Naive thymus-derived CD8-positive, alpha-beta T cell (primary cell): Measurements from ENCODE around the gene TSR1. TPM values are rescaled to one million over a fixed set of nuclear protein-coding genes. Genes with fewer than 3 reads are reported as not detected.
A peak's percentile ranks its signal among the peaks of the same experiment; 100 is the strongest.

Experiments
- ATAC-seq, 2 donors: fragments of 150-1000 bp; cut with Tn5 transposase in 1 of 2; sonication (Bioruptor Pico), chemical (Tn5 transposase) in 1 of 2; 1 replicate in 1 of 2; 2 replicates in 1 of 2; pipeline ENCODE4 v1.10.0; 2021; ENCODE audit warnings: mild to moderate bottlenecking in 2 of 2, moderate library complexity in 2 of 2
- POLR2A ChIA-PET: fragments of 350-600 bp; sonication (Branson Sonifier 250); formaldehyde crosslinking; loops from one replicate; lab custom pipeline; 2021; ENCODE audit warnings: antibody characterized with exemption; lab: Charles Lee
- DNase-seq, 10 donors: peaks; one replicate each; pipeline versions ENCODE4 v3.0.0 to v3.0.0-alpha.2; 2020 to 2022
- H3K27ac Mint-ChIP-seq, 10 donors: one replicate each; pipeline ENCODE4 v1.8.0; 2020 to 2022; ENCODE audit warnings: mild to moderate bottlenecking in 10 of 10, mixed read lengths in 10 of 10, moderate library complexity in 4 of 10, inconsistent platforms in 1 of 10
- H3K27me3 Mint-ChIP-seq, 5 donors: one replicate each; pipeline ENCODE4 v1.8.0; 2021 to 2022; ENCODE audit warnings: mixed read lengths in 5 of 5
- H3K36me3 Mint-ChIP-seq, 3 donors: one replicate each; pipeline ENCODE4 v1.8.0; 2020 to 2022; ENCODE audit warnings: mixed read lengths in 3 of 3, mild to moderate bottlenecking in 2 of 3, inconsistent platforms in 1 of 3
- H3K4me1 Mint-ChIP-seq, 4 donors: one replicate each; pipeline ENCODE4 v1.8.0; 2021 to 2022; ENCODE audit warnings: mixed read lengths in 4 of 4
- H3K4me3 Mint-ChIP-seq, 10 donors: one replicate each; pipeline ENCODE4 v1.8.0; 2020 to 2022; ENCODE audit warnings: mild to moderate bottlenecking in 10 of 10, mixed read lengths in 10 of 10, moderate library complexity in 6 of 10, inconsistent platforms in 1 of 10
- H3K9me3 Mint-ChIP-seq, 9 donors: one replicate each; pipeline ENCODE4 v1.8.0; 2020 to 2022; ENCODE audit warnings: mixed read lengths in 9 of 9, mild to moderate bottlenecking in 3 of 9, inconsistent platforms in 1 of 9, moderate library complexity in 1 of 9
- polyA plus RNA-seq, 3 donors: library from polyadenylated mRNA; unstranded; fragments of 300-500 nt; fragmentation: Illumina TruSeq; gene quantifications; one replicate each; pipeline ENCODE4 v1.2.3, GENCODE V29; 2021
- total RNA-seq, 8 experiments: library from RNA in 2 of 8; stranded (reverse) in 2 of 8; gene quantifications; one replicate each; pipeline ENCODE4 v1.2.3 and lab custom pipeline; 2021 to 2026

TSR1 gene
- total and polyA plus RNA-seq, 5 experiments from 2014 or later = 12.0 to 37.1 (median 22.1) TPM

GRCh38 chr17:2292100-2292499, 44.2 kb downstream of the TSR1 start:
- Mint-ChIP-seq H3K27ac (peak overlapping the region in 3 of 10 donors; percentile 0 to 37 (median 16)), H3K4me1 (peaks cover 14 to 32% (median 29%) of the 10 kb centered on the region in 4 donors), H3K4me3 (no peak overlapping the region), H3K9me3 (no peaks in the 10 kb centered on the region), H3K36me3 (peaks cover 20 to 96% (median 21%) of the 10 kb centered on the region in 3 donors), H3K27me3 (no peaks in the 10 kb centered on the region)
- DNase-seq (no peak), ATAC-seq (no peak)
- POLR2A ChIA-PET = interaction anchor here (0.5 kb wide), 1 partner anchor 709 kb away, joined by 4 read pairs; no protein-coding TSS in a partner anchor

GRCh38 chr17:2289878-2290478, 46.3 kb downstream of the TSR1 start:
- peaks cover 0 to 17% (median 14%) of the 10 kb centered on the region in 4 donors for H3K4me1 Mint-ChIP-seq
- DNase-seq (no peak), ATAC-seq (no peak)
- POLR2A ChIA-PET = no interaction called here
- H3K36me3 Mint-ChIP-seq = peaks cover 10 to 94% (median 16%) of the 10 kb centered on the region in 3 donors
- no peaks in the 10 kb centered on the region for H3K9me3 Mint-ChIP-seq
- H3K4me3 Mint-ChIP-seq = no peak overlapping the region
- peak overlapping the region in 1 of 10 donors; percentile 59 for H3K27ac Mint-ChIP-seq
- no peaks in the 10 kb centered on the region for H3K27me3 Mint-ChIP-seq

GRCh38 chr17:2283302-2283701, 53.0 kb downstream of the TSR1 start:
- ATAC-seq (no peak), DNase-seq (no peak)
- Mint-ChIP-seq H3K9me3 (no peaks in the 10 kb centered on the region), H3K27ac (peak overlapping the region in 1 of 10 donors; percentile 64), H3K36me3 (peaks cover 27 to 91% (median 29%) of the 10 kb centered on the region in 3 donors), H3K27me3 (no peaks in the 10 kb centered on the region), H3K4me1 (peaks cover 10 to 31% (median 22%) of the 10 kb centered on the region in 4 donors), H3K4me3 (no peak overlapping the region)
- POLR2A ChIA-PET = interaction anchor here (0.6 to 1.2 kb wide), 5 partner anchors 20 to 225 kb away, joined by 3 to 4 read pairs (median 3); partner anchors contain the start of gene TSR1

- no peaks in the 10 kb centered on the region for H3K27me3 Mint-ChIP-seq
- POLR2A ChIA-PET = interaction anchor here (0.9 to 3.0 kb wide), 5 partner anchors 16 to 228 kb away, joined by 3 to 10 read pairs (median 5); partner anchors contain the start of gene HIC1
- no peak overlapping the region for H3K4me3 Mint-ChIP-seq
- H3K4me1 Mint-ChIP-seq = peaks cover 10 to 31% (median 21%) of the 10 kb centered on the region in 4 donors
- no peaks in the 10 kb centered on the region for H3K9me3 Mint-ChIP-seq
- H3K36me3 Mint-ChIP-seq = peaks cover 27 to 88% (median 29%) of the 10 kb centered on the region in 3 donors
- peak in 3 of 10 donors; percentile 62 to 69 (median 66) for DNase-seq
- H3K27ac Mint-ChIP-seq = peak overlapping the region in 9 of 10 donors; percentile 25 to 87 (median 75)
- peak; percentile 50 to 65 for ATAC-seq
These were observed 53.9 kb downstream of the TSR1 start for GRCh38 chr17:2282297-2282873.

GRCh38 chr17:2279707-2280106, 56.5 kb downstream of the TSR1 start:
- H3K4me1 Mint-ChIP-seq = peaks cover 22 to 53% (median 40%) of the 10 kb centered on the region in 4 donors
- ATAC-seq (no peak), DNase-seq (no peak)
- H3K36me3 Mint-ChIP-seq = peaks cover 27 to 80% (median 32%) of the 10 kb centered on the region in 3 donors
- POLR2A ChIA-PET = interaction anchor here (1.5 to 3.0 kb wide), 2 partner anchors 20 to 35 kb away, joined by 4 to 10 read pairs; no protein-coding TSS in a partner anchor
- peak overlapping the region in 5 of 10 donors; percentile 15 to 56 (median 43) for H3K4me3 Mint-ChIP-seq
- H3K27me3 Mint-ChIP-seq = no peaks in the 10 kb centered on the region
- H3K9me3 Mint-ChIP-seq = no peaks in the 10 kb centered on the region
- H3K27ac Mint-ChIP-seq = peak overlapping the region in 7 of 10 donors; percentile 33 to 81 (median 54)

GRCh38 chr17:2277429-2278170, 58.7 kb downstream of the TSR1 start:
- Mint-ChIP-seq H3K27me3 (no peaks in the 10 kb centered on the region), H3K27ac (peak overlapping the region in 2 of 10 donors; percentile 18 to 21), H3K36me3 (peaks cover 33 to 76% (median 35%) of the 10 kb centered on the region in 3 donors), H3K9me3 (no peaks in the 10 kb centered on the region), H3K4me3 (peak overlapping the region in 1 of 10 donors; percentile 19), H3K4me1 (peaks cover 24 to 61% (median 46%) of the 10 kb centered on the region in 4 donors)
- ATAC-seq (no peak), DNase-seq (no peak)
- POLR2A ChIA-PET = interaction anchor here (0.7 kb wide), 2 partner anchors 10 to 13 kb away, joined by 3 to 5 read pairs; no protein-coding TSS in a partner anchor

- POLR2A ChIA-PET = interaction anchor here (0.7 to 2.2 kb wide), 5 partner anchors 9 to 220 kb away, joined by 3 to 16 read pairs (median 4); no protein-coding TSS in a partner anchor
- H3K4me1 Mint-ChIP-seq = peaks cover 23 to 58% (median 48%) of the 10 kb centered on the region in 4 donors
- H3K9me3 Mint-ChIP-seq = no peaks in the 10 kb centered on the region
- ATAC-seq (peak; percentile 92 to 94), DNase-seq (peak in 5 of 10 donors; percentile 33 to 73 (median 65))
- no peaks in the 10 kb centered on the region for H3K27me3 Mint-ChIP-seq
- peak overlapping the region in 9 of 10 donors; percentile 3 to 78 (median 59) for H3K4me3 Mint-ChIP-seq
- peaks cover 18 to 64% (median 26%) of the 10 kb centered on the region in 3 donors for H3K36me3 Mint-ChIP-seq
- H3K27ac Mint-ChIP-seq = peak overlapping the region; percentile 43 to 92 (median 74)
These were observed 60.5 kb downstream of the TSR1 start for GRCh38 chr17:2275722-2276121.

GRCh38 chr17:2274414-2274813, 61.8 kb downstream of the TSR1 start:
- Mint-ChIP-seq H3K27ac (peak overlapping the region in 1 of 10 donors; percentile 77), H3K36me3 (peaks cover 13 to 64% (median 24%) of the 10 kb centered on the region in 3 donors), H3K9me3 (no peaks in the 10 kb centered on the region), H3K4me3 (peak overlapping the region in 1 of 10 donors; percentile 1), H3K27me3 (no peaks in the 10 kb centered on the region), H3K4me1 (peaks cover 26 to 61% (median 56%) of the 10 kb centered on the region in 4 donors)
- DNase-seq (no peak), ATAC-seq (no peak)
- POLR2A ChIA-PET = interaction anchor here (2.2 kb wide), 1 partner anchor 8 kb away, joined by 16 read pairs; no protein-coding TSS in a partner anchor

Other genes starting within 250 kb of the TSR1 start
- 10 to 100 TPM; 49.6 to 51.4 TPM for gene SMG6, start 32.7 kb downstream of the TSR1 start, total RNA-seq
- 10 to 100 TPM in 1 of 3 donors, 1 to 10 TPM in 2; 5.3 to 13.5 (median 9.0) TPM for gene SMG6, start 32.7 kb downstream of the TSR1 start, polyA plus RNA-seq
- gene SRR, start 32.5 kb downstream of the TSR1 start, total RNA-seq = 1 to 10 TPM; 6.1 to 7.3 TPM
- gene SRR, start 32.5 kb downstream of the TSR1 start, polyA plus RNA-seq = 1 to 10 TPM; 3.6 to 9.6 (median 8.4) TPM
- 100 to 1,000 TPM; 160 to 179 TPM for gene SGSM2, start 1.0 kb upstream of the TSR1 start, total RNA-seq
- gene SGSM2, start 1.0 kb upstream of the TSR1 start, polyA plus RNA-seq = 10 to 100 TPM; 12.1 to 22.6 (median 13.1) TPM
- gene MNT, start 64.6 kb upstream of the TSR1 start, total RNA-seq = 10 to 100 TPM; 60.8 to 67.4 TPM
- gene MNT, start 64.6 kb upstream of the TSR1 start, polyA plus RNA-seq = under 1 TPM; 0.73 to 0.96 (median 0.79) TPM
- gene METTL16, start 175.4 kb upstream of the TSR1 start, total RNA-seq = 10 to 100 TPM; 63.9 to 67.2 TPM
- 10 to 100 TPM; 18.7 to 35.1 (median 24.1) TPM for gene METTL16, start 175.4 kb upstream of the TSR1 start, polyA plus RNA-seq